Thymus (tissue), 11 donors: ENCODE results near the gene DPEP1. TPM values are rescaled to one million over a fixed set of nuclear protein-coding genes. Genes with fewer than 3 reads are reported as not detected.
"Not testable (repeated sequence)": the region's sequence is repeated elsewhere in the genome, so short reads cannot be mapped to it uniquely, and the experiment has no call there.

Source experiments
- DNase-seq, 9 donors: peaks; one replicate each; pipeline ENCODE4 v3.0.0-alpha.2; 2013; ENCODE audit warnings: low spot score in 9 of 9, low read depth in 6 of 9, missing footprints in 1 of 9
- H3K27ac ChIP-seq, 2 donors: one replicate each; pipeline ENCODE4 v1.5.1; 2013; ENCODE audit warnings: control low read depth in 1 of 2, low read depth in 1 of 2, low read length in 1 of 2, mild to moderate bottlenecking in 1 of 2, moderate library complexity in 1 of 2
- H3K27me3 ChIP-seq, 2 donors: one replicate each; pipeline ENCODE4 v1.5.1; 2013; ENCODE audit warnings: low read length in 1 of 2; ENCODE audit not compliant: control insufficient read depth in 2 of 2, insufficient read depth in 1 of 2
- H3K36me3 ChIP-seq, 2 donors: one replicate each; pipeline ENCODE4 v1.5.1; 2013; ENCODE audit warnings: low read length in 1 of 2, mild to moderate bottlenecking in 1 of 2, moderate library complexity in 1 of 2; ENCODE audit not compliant: control insufficient read depth in 2 of 2, insufficient read depth in 2 of 2
- H3K4me1 ChIP-seq, 2 donors: one replicate each; pipeline ENCODE4 v1.5.1; 2013; ENCODE audit warnings: low read length in 2 of 2; ENCODE audit not compliant: control insufficient read depth in 2 of 2, insufficient read depth in 2 of 2
- H3K4me3 ChIP-seq, 2 donors: one replicate each; pipeline ENCODE4 v1.5.1; 2013; ENCODE audit warnings: low read length in 2 of 2, control low read depth in 1 of 2, mild to moderate bottlenecking in 1 of 2
- H3K9me3 ChIP-seq, 2 donors: one replicate each; pipeline ENCODE4 v1.5.1; 2013; ENCODE audit warnings: low read length in 1 of 2, mild to moderate bottlenecking in 1 of 2; ENCODE audit not compliant: control insufficient read depth in 2 of 2, insufficient read depth in 1 of 2
- WGBS: extraction: QIAGEN DNeasy Blood & Tissue Kit; methylation state at CpG from one replicate; pipeline ENCODE4 v1.1.7; 2013; 5-methylcytosine and 5-hydroxymethylcytosine counted together
- polyA plus RNA-seq: library from polyadenylated mRNA; stranded (reverse); fragments of 200-250 nt; gene quantifications from one replicate; pipeline ENCODE4 v1.2.3, GENCODE V29; 2013
- total RNA-seq: library from RNA; stranded (reverse); fragments of 120-200 nt; gene quantifications from one replicate; pipeline ENCODE4 v1.2.4, GENCODE V29; 2013
- donor health status: healthy.

DPEP1 gene
- total and polyA plus RNA-seq, 2 donors, result 1.7 to 2.9 TPM

DNA sequence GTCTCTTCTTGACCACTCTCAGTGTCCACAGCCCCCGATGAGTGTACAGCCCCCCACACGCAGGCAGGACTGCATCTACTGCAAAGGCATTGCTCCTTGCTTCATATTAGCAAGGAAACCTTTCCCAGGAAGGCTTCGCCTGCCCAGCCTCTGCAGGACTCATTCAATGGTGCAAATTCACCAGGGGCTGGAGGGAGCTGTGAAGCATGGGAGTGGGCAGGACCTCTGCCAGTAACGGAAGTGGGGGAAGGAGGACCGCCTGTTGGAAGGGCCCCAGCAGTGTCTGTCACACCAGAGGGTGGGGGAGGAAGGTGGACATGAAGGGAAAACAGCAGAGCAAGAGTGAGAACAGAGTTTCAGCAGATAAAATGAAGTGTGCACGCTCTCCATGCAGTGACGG is 46.7 kb downstream of the DPEP1 start:
- Histone ChIP-seq H3K9me3 (peaks cover 0 to 4% of the 10 kb centered on the region in 2 donors), H3K36me3 (peaks cover 11% of the 10 kb centered on the region in 2 donors), H3K27ac (no peak overlapping the region), H3K4me1 (peaks cover 17 to 21% of the 10 kb centered on the region in 2 donors), H3K27me3 (no peaks in the 10 kb centered on the region), H3K4me3 (no peak overlapping the region)
- no peak for DNase-seq
- 99% methylated on average over 7 of the region's 7 CpGs for WGBS

GRCh38 chr16:89661215-89661614 is 47.8 kb downstream of the DPEP1 start:
- H3K9me3 ChIP-seq, result peaks cover 0 to 10% of the 10 kb centered on the region in 2 donors
- peaks cover 9 to 10% of the 10 kb centered on the region in 2 donors for H3K36me3 ChIP-seq
- DNase-seq, result no peak
- H3K27ac ChIP-seq, result no peak overlapping the region
- no peak overlapping the region for H3K4me3 ChIP-seq
- WGBS, result 98% methylated on average over 9 of the region's 9 CpGs
- H3K4me1 ChIP-seq, result peaks cover 17 to 20% of the 10 kb centered on the region in 2 donors
- no peaks in the 10 kb centered on the region for H3K27me3 ChIP-seq

DNA sequence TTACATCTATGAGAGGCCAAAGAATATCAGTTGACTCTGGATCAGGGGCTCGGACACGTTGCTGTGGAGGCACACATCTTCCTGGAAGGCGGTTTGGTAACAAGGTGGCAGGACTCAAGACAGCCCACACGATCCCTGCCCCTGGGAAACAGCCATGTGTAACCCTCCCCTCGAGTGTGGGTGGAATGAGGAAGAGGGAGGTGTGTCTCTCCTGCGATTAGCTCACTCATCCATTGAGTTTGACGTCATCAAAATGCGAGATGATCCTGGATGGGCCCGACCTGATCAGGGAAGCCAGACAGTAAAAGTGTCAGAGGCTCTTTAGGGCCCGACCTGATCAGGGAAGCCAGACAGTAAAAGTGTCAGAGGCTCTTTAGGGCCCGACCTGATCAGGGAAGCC is 50.8 kb downstream of the DPEP1 start:
- H3K27ac ChIP-seq, H3K27me3 ChIP-seq, H3K4me1 ChIP-seq, DNase-seq, H3K4me3 ChIP-seq: not testable (repeated sequence)
- WGBS, result 96% methylated on average over 10 of the region's 11 CpGs
- Histone ChIP-seq H3K36me3 (peaks cover 9 to 10% of the 10 kb centered on the region in 2 donors), H3K9me3 (peaks cover 0 to 18% of the 10 kb centered on the region in 2 donors)

GRCh38 chr16:89667000-89667399 is 53.6 kb downstream of the DPEP1 start:
- peaks cover 0 to 14% of the 10 kb centered on the region in 2 donors for H3K9me3 ChIP-seq
- 83% methylated on average over 7 of the region's 7 CpGs for WGBS
- not testable (repeated sequence) for H3K4me3 ChIP-seq, DNase-seq, H3K36me3 ChIP-seq, H3K4me1 ChIP-seq, H3K27me3 ChIP-seq, H3K27ac ChIP-seq

GRCh38 chr16:89667633-89668032 is 54.2 kb downstream of the DPEP1 start:
- Histone ChIP-seq H3K4me1 (peaks cover 0 to 3% of the 10 kb centered on the region in 2 donors), H3K27ac (no peak overlapping the region), H3K36me3 (peaks cover 0 to 3% of the 10 kb centered on the region in 2 donors), H3K27me3 (no peaks in the 10 kb centered on the region), H3K9me3 (peaks cover 0 to 14% of the 10 kb centered on the region in 2 donors), H3K4me3 (no peak overlapping the region)
- no peak for DNase-seq
- WGBS, result 85% methylated on average over 9 of the region's 9 CpGs

DNA sequence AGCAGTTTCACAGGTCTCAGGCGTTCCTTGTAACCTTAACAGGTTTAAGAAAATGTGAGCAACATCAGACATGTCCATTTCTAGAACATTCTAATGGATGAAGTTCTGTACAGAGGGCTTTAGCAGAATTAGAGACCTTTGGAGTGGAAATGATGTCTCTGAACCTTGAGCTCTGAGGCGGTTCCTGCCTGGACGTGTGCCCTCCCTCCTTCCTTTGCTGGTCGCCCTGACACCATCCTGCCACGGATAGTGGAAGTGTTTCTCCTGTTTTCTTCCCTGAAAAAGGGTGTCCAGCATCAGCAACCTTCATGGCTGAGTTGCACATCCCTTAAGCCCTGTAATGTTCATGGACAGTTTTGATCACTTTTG is 55.3 kb downstream of the DPEP1 start:
- Histone ChIP-seq H3K4me1 (peaks cover 0 to 3% of the 10 kb centered on the region in 2 donors), H3K9me3 (peaks cover 0 to 14% of the 10 kb centered on the region in 2 donors), H3K36me3 (peaks cover 0 to 2% of the 10 kb centered on the region in 2 donors), H3K27me3 (no peaks in the 10 kb centered on the region), H3K27ac (no peak overlapping the region), H3K4me3 (no peak overlapping the region)
- no peak for DNase-seq
- 59% methylated on average over 5 of the region's 5 CpGs for WGBS

- Histone ChIP-seq H3K27ac (no peak overlapping the region), H3K9me3 (peaks cover 0 to 14% of the 10 kb centered on the region in 2 donors), H3K27me3 (no peaks in the 10 kb centered on the region), H3K4me3 (no peak overlapping the region), H3K36me3 (no peaks in the 10 kb centered on the region), H3K4me1 (peaks cover 0 to 3% of the 10 kb centered on the region in 2 donors)
- DNase-seq, result no peak
- 90% methylated on average over 13 of the region's 13 CpGs for WGBS
Observed at GRCh38 chr16:89669755-89670154, 56.3 kb downstream of the DPEP1 start.

GRCh38 chr16:89670496-89671431 is 57.3 kb downstream of the DPEP1 start:
- peaks cover 0 to 13% of the 10 kb centered on the region in 2 donors for H3K9me3 ChIP-seq
- peaks cover 0 to 3% of the 10 kb centered on the region in 2 donors for H3K4me1 ChIP-seq
- H3K36me3 ChIP-seq, result no peaks in the 10 kb centered on the region
- H3K27ac ChIP-seq, result no peak overlapping the region
- no peak for DNase-seq
- no peaks in the 10 kb centered on the region for H3K27me3 ChIP-seq
- WGBS, result 98% methylated on average over 10 of the region's 10 CpGs
- no peak overlapping the region for H3K4me3 ChIP-seq

- H3K27ac ChIP-seq, DNase-seq, H3K4me1 ChIP-seq, H3K9me3 ChIP-seq, H3K27me3 ChIP-seq, H3K4me3 ChIP-seq, H3K36me3 ChIP-seq: not testable (repeated sequence)
- WGBS, result 97% methylated on average over 4 of the region's 4 CpGs
Observed at GRCh38 chr16:89671565-89671964, 58.1 kb downstream of the DPEP1 start.
